HepG2 (cell line): Measurements from ENCODE around the gene DCLRE1B. TPM values are rescaled to one million over a fixed set of nuclear protein-coding genes. Genes with fewer than 3 reads are reported as not detected.

ENCODE experiments used
- AKNA ChIP-seq: sonication (generic); formaldehyde crosslinking; IDR thresholded peaks from 2 replicates; pipeline ENCODE4 v1.4.0; 2020; ENCODE audit warnings: missing genetic modification reagents, borderline replicate concordance
- ATF1 ChIP-seq: IDR thresholded peaks from 2 replicates; pipeline ENCODE4 v1.6.1; 2016; ENCODE audit warnings: mild to moderate bottlenecking, control low read depth
- CEBPG ChIP-seq: IDR thresholded peaks from 2 replicates; pipeline ENCODE4 v1.6.1; 2016
- FOXK2 ChIP-seq: fragments of 450-650 bp; IDR thresholded peaks from 2 replicates; pipeline ENCODE4 v1.6.1; 2016
- HOXA7 ChIP-seq: sonication (generic); formaldehyde crosslinking; IDR thresholded peaks from 2 replicates; pipeline ENCODE4 v1.8.1; 2022; ENCODE audit warnings: mild to moderate bottlenecking, missing genetic modification reagents, moderate library complexity
- KLF11 ChIP-seq: IDR thresholded peaks from 2 replicates; pipeline ENCODE4 v1.6.1; 2016; ENCODE audit warnings: missing compliant biosample characterization
- LBX2 ChIP-seq: sonication (generic); formaldehyde crosslinking; IDR thresholded peaks from 2 replicates; pipeline ENCODE4 v1.5.0; 2020; ENCODE audit warnings: missing genetic modification reagents, mild to moderate bottlenecking, borderline replicate concordance
- MEIS2 ChIP-seq: sonication (generic); formaldehyde crosslinking; IDR thresholded peaks from 2 replicates; pipeline ENCODE4 v1.9.0; 2021; ENCODE audit warnings: mild to moderate bottlenecking, missing genetic modification reagents
- NCOR1 ChIP-seq: fragments of 200-600 bp; sonication (generic); IDR thresholded peaks from 2 replicates; pipeline ENCODE4 v1.7.0; 2017; ENCODE audit warnings: antibody characterized with exemption, low read length, borderline replicate concordance
- NFYB ChIP-seq: sonication (generic); formaldehyde crosslinking; IDR thresholded peaks from 2 replicates; pipeline ENCODE4 v1.4.0; 2020; ENCODE audit warnings: missing genetic modification reagents
- PAX8 ChIP-seq: sonication (generic); formaldehyde crosslinking; IDR thresholded peaks from 2 replicates; pipeline ENCODE4 v1.8.0; 2022; ENCODE audit warnings: mild to moderate bottlenecking, missing genetic modification reagents, borderline replicate concordance
- PPARG ChIP-seq: conservative IDR thresholded peaks from 2 replicates; pipeline ENCODE4 v1.6.1; 2016; ENCODE audit warnings: missing biosample characterization, missing genetic modification reagents
- SIX1 ChIP-seq: sonication (generic); formaldehyde crosslinking; IDR thresholded peaks from 2 replicates; pipeline ENCODE4 v1.4.0; 2020; ENCODE audit warnings: missing genetic modification reagents, borderline replicate concordance
- TAF1 ChIP-seq: sonication (generic); formaldehyde crosslinking; IDR thresholded peaks from 2 replicates; pipeline ENCODE4 v1.4.0; 2020; ENCODE audit warnings: missing genetic modification reagents
- ZMAT5 ChIP-seq: sonication (generic); formaldehyde crosslinking; IDR thresholded peaks from 2 replicates; pipeline ENCODE4 v1.5.0; 2020; ENCODE audit warnings: mild to moderate bottlenecking, low read depth, missing genetic modification reagents, borderline replicate concordance
- ZNF557 ChIP-seq: sonication (generic); formaldehyde crosslinking; IDR thresholded peaks from 2 replicates; pipeline ENCODE4 v1.4.0; 2020; ENCODE audit warnings: missing genetic modification reagents
- ZSCAN21 ChIP-seq: sonication (generic); formaldehyde crosslinking; IDR thresholded peaks from 2 replicates; pipeline ENCODE4 v1.8.0; 2022; ENCODE audit warnings: mild to moderate bottlenecking, missing genetic modification reagents, moderate library complexity, borderline replicate concordance
- polyA plus RNA-seq, 8 experiments: library from polyadenylated mRNA; depleted of rRNA in 3 of 8; stranded (reverse) in 7 of 8; unstranded in 1 of 8; fragments of >200 nt; fragmentation: Illumina TruSeq in 4 of 8; extraction: Trizol in 4 of 8; gene quantifications; 2 replicates each; pipeline versions ENCODE4 v1.2.1 to v1.2.3, GENCODE V29; 2011 to 2016; ENCODE audit warnings: low read depth in 4 of 8, missing spikeins in 1 of 8, mixed read lengths in 1 of 8; ENCODE audit not compliant: insufficient read depth in 1 of 8
- total RNA-seq, 5 experiments: library from RNA; depleted of rRNA; stranded (reverse); fragments of >200 nt; fragmentation: Illumina TruSeq; extraction: Trizol; gene quantifications; 2 replicates each; pipeline ENCODE4 v1.2.3, GENCODE V29; 2016; ENCODE audit warnings: low read depth in 1 of 5
- TF ChIP-seq, protein P1 (sequence below): sonication (generic); formaldehyde crosslinking; IDR thresholded peaks from 2 replicates; pipeline ENCODE4 v1.5.0; 2020; ENCODE audit warnings: mild to moderate bottlenecking, missing genetic modification reagents, borderline replicate concordance

DCLRE1B gene
- total and polyA plus RNA-seq, 2 of the 13 experiments (the other 11 are each of a cell fraction or from before 2014, with no cell fraction given), result 2.7 to 8.0 TPM

DNA sequence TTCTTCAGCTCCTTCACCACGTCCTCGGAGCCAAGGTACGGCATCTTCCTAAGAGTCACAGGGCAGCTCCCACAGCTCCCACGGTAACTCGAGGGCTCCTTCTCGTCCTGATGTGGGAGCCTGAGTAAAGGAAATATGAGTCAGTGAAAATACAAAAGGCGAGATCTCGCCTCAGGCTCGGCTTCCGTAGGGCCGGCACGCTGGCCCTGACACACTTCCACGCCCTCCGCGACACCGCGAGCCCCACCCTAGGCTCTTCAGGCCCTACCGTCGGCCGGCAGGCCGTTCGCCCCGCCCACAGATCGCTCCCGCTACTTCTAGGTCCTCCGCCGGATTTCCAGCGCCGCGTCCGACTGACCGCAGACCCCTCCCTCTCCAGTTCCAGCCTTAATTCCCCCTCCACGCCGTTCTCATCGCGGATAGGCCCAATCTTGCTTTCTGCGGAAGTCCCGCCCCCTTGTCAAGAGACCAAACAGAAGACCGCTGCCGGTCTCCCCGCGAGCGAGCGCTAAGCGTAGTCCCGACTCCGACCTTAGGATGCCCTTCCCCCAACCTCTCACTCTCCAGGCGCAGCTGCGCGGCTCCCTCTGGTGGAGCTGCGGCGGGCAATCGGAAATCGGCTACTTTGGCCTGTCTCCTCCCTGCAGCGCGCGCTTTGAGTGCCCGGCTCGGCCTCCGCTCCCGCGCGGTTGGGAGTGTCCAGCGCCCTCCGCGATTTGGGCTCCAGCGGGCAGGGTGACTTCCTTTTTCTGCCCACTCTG, at the start of gene DCLRE1B, which contains the start of gene AP4B1 (continued):
- TF ChIP-seq ZMAT5 (CRISPR knock-in tag), result no peak
- peak; percentile 34; the same call in 1 of the 2 replicates for TF ChIP-seq PPARG (CRISPR knock-in tag)
- TF ChIP-seq NFYB, result peak; percentile 77
- TF ChIP-seq ZSCAN21 (CRISPR knock-in tag), result peak; percentile 86; the same call in 1 of the 2 replicates
- TF ChIP-seq AKNA (CRISPR knock-in tag), result no peak
- TF ChIP-seq NCOR1, result no peak
- peak; percentile 65; the same call in 1 of the 2 replicates for TF ChIP-seq TAF1 (CRISPR knock-in tag)
- TF ChIP-seq MEIS2 (CRISPR knock-in tag), result no peak
- no peak for TF ChIP-seq ATF1 (CRISPR knock-in tag)
- peak; percentile 21; the same call in 1 of the 2 replicates for TF ChIP-seq CEBPG
- no peak for TF ChIP-seq SIX1 (CRISPR knock-in tag)
- TF ChIP-seq KLF11 (CRISPR knock-in tag), result no peak
- TF ChIP-seq HOXA7 (CRISPR knock-in tag), result no peak
- 0 out of 2 replicates have a peak, but pooled peaks have one; percentile 15 for TF ChIP-seq ZNF557
- TF ChIP-seq FOXK2, result no peak
- TF ChIP-seq, protein P1, sequence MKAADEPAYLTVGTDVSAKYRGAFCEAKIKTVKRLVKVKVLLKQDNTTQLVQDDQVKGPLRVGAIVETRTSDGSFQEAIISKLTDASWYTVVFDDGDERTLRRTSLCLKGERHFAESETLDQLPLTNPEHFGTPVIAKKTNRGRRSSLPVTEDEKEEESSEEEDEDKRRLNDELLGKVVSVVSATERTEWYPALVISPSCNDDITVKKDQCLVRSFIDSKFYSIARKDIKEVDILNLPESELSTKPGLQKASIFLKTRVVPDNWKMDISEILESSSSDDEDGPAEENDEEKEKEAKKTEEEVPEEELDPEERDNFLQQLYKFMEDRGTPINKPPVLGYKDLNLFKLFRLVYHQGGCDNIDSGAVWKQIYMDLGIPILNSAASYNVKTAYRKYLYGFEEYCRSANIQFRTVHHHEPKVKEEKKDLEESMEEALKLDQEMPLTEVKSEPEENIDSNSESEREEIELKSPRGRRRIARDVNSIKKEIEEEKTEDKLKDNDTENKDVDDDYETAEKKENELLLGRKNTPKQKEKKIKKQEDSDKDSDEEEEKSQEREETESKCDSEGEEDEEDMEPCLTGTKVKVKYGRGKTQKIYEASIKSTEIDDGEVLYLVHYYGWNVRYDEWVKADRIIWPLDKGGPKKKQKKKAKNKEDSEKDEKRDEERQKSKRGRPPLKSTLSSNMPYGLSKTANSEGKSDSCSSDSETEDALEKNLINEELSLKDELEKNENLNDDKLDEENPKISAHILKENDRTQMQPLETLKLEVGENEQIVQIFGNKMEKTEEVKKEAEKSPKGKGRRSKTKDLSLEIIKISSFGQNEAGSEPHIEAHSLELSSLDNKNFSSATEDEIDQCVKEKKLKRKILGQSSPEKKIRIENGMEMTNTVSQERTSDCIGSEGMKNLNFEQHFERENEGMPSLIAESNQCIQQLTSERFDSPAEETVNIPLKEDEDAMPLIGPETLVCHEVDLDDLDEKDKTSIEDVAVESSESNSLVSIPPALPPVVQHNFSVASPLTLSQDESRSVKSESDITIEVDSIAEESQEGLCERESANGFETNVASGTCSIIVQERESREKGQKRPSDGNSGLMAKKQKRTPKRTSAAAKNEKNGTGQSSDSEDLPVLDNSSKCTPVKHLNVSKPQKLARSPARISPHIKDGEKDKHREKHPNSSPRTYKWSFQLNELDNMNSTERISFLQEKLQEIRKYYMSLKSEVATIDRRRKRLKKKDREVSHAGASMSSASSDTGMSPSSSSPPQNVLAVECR (CRISPR knock-in tag), result peak; percentile 99
- no peak for TF ChIP-seq PAX8 (CRISPR knock-in tag)
- no peak for TF ChIP-seq LBX2 (CRISPR knock-in tag)
